ENCODE data around the gene SERPINB12. TPM values are rescaled to one million over a fixed set of nuclear protein-coding genes. Genes with fewer than 3 reads are reported as not detected.

SERPINB12 gene
- total RNA-seq, 2 experiments from 2014 or later = not detected

DNA sequence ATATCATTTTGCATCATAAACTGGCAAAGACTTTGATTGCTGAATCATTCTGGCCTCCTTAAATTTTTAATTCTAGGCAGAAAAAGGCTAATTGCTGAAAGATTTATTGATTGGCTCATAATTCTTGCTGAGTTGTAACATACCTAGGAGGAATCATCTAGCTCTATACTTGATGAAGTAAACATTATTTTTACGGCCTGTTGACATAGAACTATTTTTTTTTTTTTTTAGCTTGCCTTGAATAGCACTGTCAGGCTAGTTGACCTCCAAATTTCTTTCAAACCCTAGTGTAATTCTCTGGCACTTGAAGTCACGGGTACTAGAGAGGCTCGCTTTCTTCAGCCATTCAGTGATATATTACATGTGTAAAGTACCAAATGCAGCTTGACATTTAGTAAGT lies 2.8 kb downstream of the SERPINB12 start:
- Histone ChIP-seq H3K4me2 (ENCODE audit: low read length) (no peak overlapping the region), H4K20me1 (ENCODE audit: insufficient read depth, low read length) (no peaks in the 10 kb centered on the region), H3K79me2 (ENCODE audit: insufficient read depth, low read depth, low read length) (no peaks in the 10 kb centered on the region), H3K4me3 (ENCODE audit: low read depth, low read length, poor library complexity, severe bottlenecking) (no peak overlapping the region), H3K4me1 (ENCODE audit: insufficient read depth, low read length, poor library complexity, severe bottlenecking) (no peaks in the 10 kb centered on the region), H2AFZ (ENCODE audit: low read length) (no peak overlapping the region), H3K9me2 (ENCODE audit: insufficient read depth, low read length) (no peaks in the 10 kb centered on the region), H3K9me3 (ENCODE audit: low read length) (no peaks in the 10 kb centered on the region), H3K27ac (ENCODE audit: low read depth, low read length, poor library complexity, severe bottlenecking) (no peak overlapping the region), H3K36me3 (ENCODE audit: insufficient read depth, low read length) (no peaks in the 10 kb centered on the region)
- ChIA-PET CTCF (ENCODE audit: unreplicated experiment) (no interaction called here), POLR2A (interaction anchor here (0.6 kb wide), 1 partner anchor 21 kb away, joined by 3 read pairs; no protein-coding TSS in a partner anchor)
- BruUV-seq (replicated peaks) = no TSS peak
- no peak for DNase-seq (ENCODE audit: low spot score)
- intact Hi-C loops (cut with micrococcal nuclease; ENCODE audit: unreplicated experiment) = no loop called here
- TF ChIP-seq, protein P1, sequence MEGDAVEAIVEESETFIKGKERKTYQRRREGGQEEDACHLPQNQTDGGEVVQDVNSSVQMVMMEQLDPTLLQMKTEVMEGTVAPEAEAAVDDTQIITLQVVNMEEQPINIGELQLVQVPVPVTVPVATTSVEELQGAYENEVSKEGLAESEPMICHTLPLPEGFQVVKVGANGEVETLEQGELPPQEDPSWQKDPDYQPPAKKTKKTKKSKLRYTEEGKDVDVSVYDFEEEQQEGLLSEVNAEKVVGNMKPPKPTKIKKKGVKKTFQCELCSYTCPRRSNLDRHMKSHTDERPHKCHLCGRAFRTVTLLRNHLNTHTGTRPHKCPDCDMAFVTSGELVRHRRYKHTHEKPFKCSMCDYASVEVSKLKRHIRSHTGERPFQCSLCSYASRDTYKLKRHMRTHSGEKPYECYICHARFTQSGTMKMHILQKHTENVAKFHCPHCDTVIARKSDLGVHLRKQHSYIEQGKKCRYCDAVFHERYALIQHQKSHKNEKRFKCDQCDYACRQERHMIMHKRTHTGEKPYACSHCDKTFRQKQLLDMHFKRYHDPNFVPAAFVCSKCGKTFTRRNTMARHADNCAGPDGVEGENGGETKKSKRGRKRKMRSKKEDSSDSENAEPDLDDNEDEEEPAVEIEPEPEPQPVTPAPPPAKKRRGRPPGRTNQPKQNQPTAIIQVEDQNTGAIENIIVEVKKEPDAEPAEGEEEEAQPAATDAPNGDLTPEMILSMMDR (conservative IDR thresholded peaks at IDR 0.05; ENCODE audit: low read length) = no peak
- TF ChIP-seq EZH2phosphoT487 (IDR thresholded peaks at IDR 0.05; ENCODE audit: borderline replicate concordance, low read depth, low read length) = no peak

DNA sequence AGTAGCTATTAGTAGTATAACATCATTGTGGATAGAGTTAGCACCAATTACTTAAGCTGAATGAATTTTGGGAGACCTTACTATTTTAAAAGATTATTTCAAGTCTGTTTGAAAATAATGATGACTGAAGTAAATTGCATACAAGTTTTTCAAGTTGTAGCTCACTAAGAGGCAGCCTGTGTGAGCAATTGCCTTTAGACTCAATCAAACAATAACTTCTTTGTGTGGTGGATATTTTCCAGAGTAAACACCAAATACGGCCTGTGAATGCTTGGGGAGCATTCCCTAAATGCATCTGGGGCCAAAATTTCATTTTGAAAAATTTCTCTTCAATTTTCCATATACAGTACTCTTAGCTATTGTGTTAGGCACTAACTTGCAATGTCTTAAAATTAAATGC lies 7.9 kb downstream of the SERPINB12 start:
- peaks cover 12% of the 10 kb centered on the region for H3K4me1 ChIP-seq (ENCODE audit: insufficient read depth, low read length, poor library complexity, severe bottlenecking)
- DNase-seq (ENCODE audit: low spot score) = no peak
- ChIA-PET POLR2A (interaction anchor here (0.9 kb wide), 1 partner anchor 25 kb away, joined by 3 read pairs; no protein-coding TSS in a partner anchor), CTCF (ENCODE audit: unreplicated experiment) (no interaction called here)
- BruUV-seq (replicated peaks) = no TSS peak
- intact Hi-C loops (cut with micrococcal nuclease; ENCODE audit: unreplicated experiment) = no loop called here
- H3K4me3 ChIP-seq (ENCODE audit: low read depth, low read length, poor library complexity, severe bottlenecking) = no peak overlapping the region
- no peaks in the 10 kb centered on the region for H3K9me3 ChIP-seq (ENCODE audit: low read length)
- H2AFZ ChIP-seq (ENCODE audit: low read length) = no peak overlapping the region
- H3K36me3 ChIP-seq (ENCODE audit: insufficient read depth, low read length) = no peaks in the 10 kb centered on the region
- no peak overlapping the region for H3K4me2 ChIP-seq (ENCODE audit: low read length)
- H3K79me2 ChIP-seq (ENCODE audit: insufficient read depth, low read depth, low read length) = no peaks in the 10 kb centered on the region
- no peaks in the 10 kb centered on the region for H4K20me1 ChIP-seq (ENCODE audit: insufficient read depth, low read length)
- H3K9me2 ChIP-seq (ENCODE audit: insufficient read depth, low read length) = no peaks in the 10 kb centered on the region
- TF ChIP-seq, protein P1 (conservative IDR thresholded peaks at IDR 0.05; ENCODE audit: low read length) = no peak
- no peak for TF ChIP-seq EZH2phosphoT487 (IDR thresholded peaks at IDR 0.05; ENCODE audit: borderline replicate concordance, low read depth, low read length)
- no peak overlapping the region for H3K27ac ChIP-seq (ENCODE audit: low read depth, low read length, poor library complexity, severe bottlenecking)

DNA sequence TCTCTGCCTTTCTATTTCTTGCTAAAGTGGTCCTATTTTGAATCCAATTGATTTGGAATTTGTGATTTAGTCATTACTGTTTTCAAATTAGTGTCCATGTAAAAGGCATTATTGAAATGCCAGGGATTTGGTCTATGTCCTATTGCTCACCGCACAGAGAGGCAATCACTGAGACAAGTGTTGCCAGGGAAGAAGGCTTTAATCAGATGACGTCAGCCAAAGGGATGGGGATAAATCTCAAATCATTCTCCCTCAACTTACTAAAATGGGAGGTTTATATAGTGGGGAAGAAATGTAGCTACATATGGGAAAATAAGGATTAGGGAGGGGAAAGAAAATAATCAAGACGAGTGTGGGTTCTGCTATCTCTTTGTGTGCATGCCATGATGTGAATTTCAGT lies 9.6 kb downstream of the SERPINB12 start:
- intact Hi-C loops (cut with micrococcal nuclease; ENCODE audit: unreplicated experiment) = no loop called here
- Histone ChIP-seq H3K27ac (ENCODE audit: low read depth, low read length, poor library complexity, severe bottlenecking) (no peak overlapping the region), H3K4me1 (ENCODE audit: insufficient read depth, low read length, poor library complexity, severe bottlenecking) (peaks cover 12% of the 10 kb centered on the region), H3K36me3 (ENCODE audit: insufficient read depth, low read length) (no peaks in the 10 kb centered on the region), H3K79me2 (ENCODE audit: insufficient read depth, low read depth, low read length) (no peaks in the 10 kb centered on the region), H3K9me2 (ENCODE audit: insufficient read depth, low read length) (no peaks in the 10 kb centered on the region), H4K20me1 (ENCODE audit: insufficient read depth, low read length) (no peaks in the 10 kb centered on the region), H3K9me3 (ENCODE audit: low read length) (no peaks in the 10 kb centered on the region), H3K4me3 (ENCODE audit: low read depth, low read length, poor library complexity, severe bottlenecking) (no peak overlapping the region), H2AFZ (ENCODE audit: low read length) (no peak overlapping the region), H3K4me2 (ENCODE audit: low read length) (no peak overlapping the region)
- CTCF ChIA-PET (ENCODE audit: unreplicated experiment) = interaction anchor here (1.1 kb wide), 1 partner anchor 9 kb away, joined by 4 read pairs; the partner anchor contains the start of gene SERPINB12
- POLR2A ChIA-PET = no interaction called here
- TF ChIP-seq EZH2phosphoT487 (IDR thresholded peaks at IDR 0.05; ENCODE audit: borderline replicate concordance, low read depth, low read length) = no peak
- TF ChIP-seq, protein P1 (conservative IDR thresholded peaks at IDR 0.05; ENCODE audit: low read length) = no peak
- DNase-seq (ENCODE audit: low spot score) = no peak
- no TSS peak for BruUV-seq (replicated peaks)

All from OCI-LY7 (cell line).